GM19193 (cell line): ENCODE results near the gene CDC42BPB.

Experiments
- POLR2A ChIP-seq: IDR thresholded peaks from 4 replicates; pipeline ENCODE4 v1.6.1; 2011; ENCODE audit not compliant: insufficient read depth, insufficient read length; ENCODE audit errors: extremely low read depth

The CDC42BPB gene

GRCh38 chr14:102914474-102915291, 142.7 kb downstream of the CDC42BPB start:
- TF ChIP-seq POLR2A, result peak; percentile 13

- TF ChIP-seq POLR2A, result no peak
Measured at GRCh38 chr14:102913341-102914211, 143.8 kb downstream of the CDC42BPB start.

GRCh38 chr14:102911991-102912761, 145.2 kb downstream of the CDC42BPB start:
- TF ChIP-seq POLR2A, result no peak

GRCh38 chr14:102911541-102911951, 145.8 kb downstream of the CDC42BPB start:
- no peak for TF ChIP-seq POLR2A

GRCh38 chr14:102910442-102910841, 146.9 kb downstream of the CDC42BPB start:
- peak; percentile 9 for TF ChIP-seq POLR2A

- TF ChIP-seq POLR2A, result no peak
Measured at GRCh38 chr14:102909911-102910310, 147.4 kb downstream of the CDC42BPB start.

- TF ChIP-seq POLR2A, result peak; percentile 19
Measured at GRCh38 chr14:102909462-102909861, 147.9 kb downstream of the CDC42BPB start.

- TF ChIP-seq POLR2A, result no peak
Measured at GRCh38 chr14:102908766-102909455, 148.4 kb downstream of the CDC42BPB start.

GRCh38 chr14:102907980-102908730, 149.2 kb downstream of the CDC42BPB start:
- TF ChIP-seq POLR2A, result no peak

GRCh38 chr14:102907303-102907844, 150.0 kb downstream of the CDC42BPB start:
- TF ChIP-seq POLR2A, result no peak

- no peak for TF ChIP-seq POLR2A
Measured at GRCh38 chr14:102906616-102907302, 150.6 kb downstream of the CDC42BPB start.

- TF ChIP-seq POLR2A, result no peak
Measured at GRCh38 chr14:102905116-102906108, 151.9 kb downstream of the CDC42BPB start.
